ENCODE measurements around the gene ZNF581.

ZNF581 gene

GRCh38 chr19:55611983-55612645, 31.3 kb upstream of the ZNF581 start:
- DNase-seq: no peak

DNA sequence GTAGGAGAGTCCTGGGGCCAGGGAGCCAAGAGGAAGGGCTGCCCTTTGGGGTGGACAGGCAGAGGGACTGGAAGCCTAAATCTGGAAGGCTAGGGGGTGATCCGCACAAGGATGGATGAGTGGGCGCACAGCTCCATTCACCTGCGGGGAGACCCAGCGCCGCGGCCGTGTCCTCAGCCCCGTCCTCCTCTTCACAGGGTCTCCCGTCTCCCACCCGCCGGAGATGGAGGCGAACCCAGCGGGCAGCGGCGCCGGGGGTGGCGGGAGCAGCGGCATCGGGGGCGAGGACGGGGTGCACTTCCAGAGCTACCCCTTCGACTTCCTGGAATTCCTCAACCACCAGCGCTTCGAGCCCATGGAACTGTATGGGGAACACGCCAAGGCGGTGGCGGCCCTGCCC, 30.1 kb upstream of the ZNF581 start:
- no peak for DNase-seq

DNA sequence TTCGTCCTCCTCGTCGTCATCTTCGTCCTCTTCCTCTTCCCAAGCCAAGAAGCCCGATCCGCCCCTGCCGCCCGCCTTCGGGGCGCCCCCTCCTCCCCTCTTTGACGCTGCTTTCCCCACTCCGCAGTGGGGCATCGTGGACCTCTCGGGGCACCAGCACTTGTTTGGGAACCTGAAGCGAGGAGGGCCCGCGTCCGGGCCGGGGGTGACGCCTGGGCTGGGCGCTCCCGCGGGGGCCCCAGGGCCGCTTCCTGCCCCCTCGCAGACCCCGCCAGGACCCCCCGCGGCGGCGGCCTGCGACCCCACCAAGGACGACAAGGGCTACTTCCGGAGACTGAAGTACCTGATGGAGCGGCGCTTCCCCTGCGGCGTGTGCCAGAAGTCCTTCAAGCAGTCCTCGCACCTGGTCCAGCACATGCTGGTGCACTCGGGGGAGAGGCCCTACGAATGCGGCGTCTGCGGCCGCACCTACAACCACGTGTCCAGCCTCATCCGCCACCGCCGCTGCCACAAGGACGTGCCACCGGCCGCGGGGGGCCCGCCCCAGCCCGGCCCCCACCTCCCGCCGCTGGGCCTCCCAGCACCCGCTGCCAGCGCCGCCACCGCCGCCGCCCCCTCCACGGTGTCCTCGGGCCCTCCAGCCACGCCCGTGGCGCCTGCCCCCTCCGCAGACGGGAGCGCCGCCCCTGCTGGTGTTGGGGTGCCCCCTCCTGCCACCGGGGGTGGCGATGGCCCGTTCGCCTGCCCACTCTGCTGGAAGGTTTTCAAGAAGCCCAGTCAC, 29.3 kb upstream of the ZNF581 start:
- no peak for DNase-seq

- DNase-seq: no peak
These were observed 28.5 kb upstream of the ZNF581 start for GRCh38 chr19:55614711-55615542.

DNA sequence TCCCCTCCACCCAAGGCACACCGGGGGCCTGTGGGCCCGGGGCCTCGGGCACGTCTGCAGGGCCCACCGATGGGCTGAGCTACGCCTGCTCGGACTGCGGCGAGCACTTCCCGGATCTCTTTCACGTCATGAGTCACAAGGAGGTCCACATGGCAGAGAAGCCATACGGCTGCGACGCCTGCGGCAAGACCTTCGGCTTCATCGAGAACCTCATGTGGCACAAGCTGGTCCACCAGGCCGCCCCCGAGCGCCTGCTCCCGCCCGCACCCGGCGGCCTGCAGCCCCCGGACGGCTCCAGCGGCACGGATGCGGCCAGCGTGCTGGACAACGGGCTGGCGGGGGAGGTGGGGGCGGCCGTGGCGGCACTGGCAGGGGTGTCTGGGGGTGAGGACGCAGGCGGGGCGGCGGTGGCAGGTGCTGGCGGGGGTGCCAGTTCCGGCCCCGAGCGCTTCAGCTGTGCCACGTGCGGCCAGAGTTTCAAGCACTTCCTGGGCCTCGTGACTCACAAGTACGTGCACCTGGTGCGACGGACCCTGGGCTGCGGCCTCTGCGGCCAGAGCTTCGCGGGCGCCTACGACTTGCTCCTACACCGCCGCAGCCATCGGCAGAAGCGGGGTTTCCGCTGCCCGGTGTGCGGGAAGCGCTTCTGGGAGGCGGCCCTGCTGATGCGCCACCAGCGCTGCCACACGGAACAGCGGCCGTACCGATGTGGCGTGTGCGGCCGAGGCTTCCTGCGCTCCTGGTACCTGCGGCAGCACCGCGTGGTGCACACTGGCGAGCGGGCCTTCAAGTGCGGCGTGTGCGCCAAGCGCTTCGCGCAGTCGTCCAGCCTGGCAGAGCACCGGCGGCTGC, 27.7 kb upstream of the ZNF581 start:
- DNase-seq: no peak

DNA sequence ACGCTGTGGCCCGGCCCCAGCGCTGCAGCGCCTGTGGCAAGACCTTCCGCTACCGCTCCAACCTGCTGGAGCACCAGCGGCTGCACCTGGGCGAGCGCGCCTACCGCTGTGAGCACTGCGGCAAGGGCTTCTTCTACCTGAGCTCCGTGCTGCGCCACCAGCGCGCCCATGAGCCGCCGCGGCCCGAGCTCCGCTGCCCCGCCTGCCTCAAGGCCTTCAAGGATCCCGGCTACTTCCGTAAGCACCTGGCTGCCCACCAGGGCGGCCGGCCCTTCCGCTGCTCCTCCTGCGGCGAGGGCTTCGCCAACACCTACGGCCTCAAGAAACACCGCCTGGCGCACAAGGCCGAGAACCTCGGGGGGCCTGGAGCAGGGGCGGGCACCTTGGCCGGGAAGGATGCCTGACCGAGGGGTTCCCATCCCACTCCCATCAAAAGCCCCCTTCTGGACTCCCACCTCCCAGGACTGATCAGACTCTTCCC, 27.0 kb upstream of the ZNF581 start:
- no peak for DNase-seq

DNA sequence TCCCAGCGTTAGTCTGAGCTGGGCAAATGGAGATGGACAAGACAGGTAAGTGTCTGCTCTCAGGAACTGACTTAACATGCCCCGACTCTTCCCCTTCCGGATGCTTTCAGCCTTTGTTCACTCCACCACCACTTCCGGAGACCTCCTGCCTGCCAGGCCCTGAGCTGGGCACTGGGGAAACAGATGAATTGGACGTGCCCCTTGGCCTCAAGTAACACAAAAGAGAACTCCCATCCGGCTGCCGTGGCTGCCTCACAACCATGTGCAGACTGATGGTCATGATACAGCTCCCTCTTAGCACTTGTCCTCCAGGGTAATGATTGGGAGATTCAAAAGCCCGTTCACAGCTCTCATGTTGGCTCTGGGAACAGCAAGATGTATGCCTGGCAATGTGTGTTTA, 26.0 kb upstream of the ZNF581 start:
- no peak for DNase-seq

DNA sequence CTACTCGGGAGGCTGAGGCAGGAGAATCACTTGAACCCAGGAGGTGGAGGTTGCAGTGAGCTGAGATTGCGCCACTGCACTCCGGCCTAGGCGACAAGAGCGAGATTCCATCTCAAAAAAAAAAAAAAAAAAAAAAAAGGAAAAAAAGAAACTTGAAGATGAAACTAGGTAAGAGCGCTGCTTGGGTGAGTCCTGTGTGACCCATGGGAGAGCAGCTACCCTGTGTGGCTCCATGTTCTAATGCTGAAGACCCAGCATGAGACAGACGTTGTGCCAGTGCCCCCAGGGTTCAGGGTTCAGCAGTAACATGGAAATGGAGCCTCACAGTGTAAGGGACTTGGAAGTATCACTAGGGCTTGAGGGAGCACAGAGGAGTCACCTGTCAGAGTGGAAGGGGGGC, 25.0 kb upstream of the ZNF581 start:
- no peak for DNase-seq

DNA sequence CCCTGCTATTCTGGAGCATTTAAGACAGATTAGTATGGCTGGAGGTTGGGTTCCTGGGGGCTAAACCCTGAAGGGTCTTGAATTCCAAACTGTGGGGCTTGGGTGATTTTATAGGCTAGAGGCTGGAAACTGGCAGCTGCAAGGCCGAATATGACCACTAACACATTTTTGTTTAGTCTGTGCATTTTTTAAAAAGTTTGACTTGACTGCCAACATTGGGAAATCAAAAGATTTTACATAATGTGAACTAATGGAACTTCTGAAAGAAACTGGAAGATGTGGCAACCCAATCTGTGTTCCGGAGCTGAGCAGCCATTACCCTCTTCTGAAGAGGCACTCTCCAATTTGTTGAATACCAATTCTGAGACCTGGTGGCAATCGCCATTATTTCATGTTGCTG, 24.2 kb upstream of the ZNF581 start:
- no peak for DNase-seq

GRCh38 chr19:55620410-55621204, 22.8 kb upstream of the ZNF581 start:
- DNase-seq: no peak

- no peak for DNase-seq
These were observed 22.2 kb upstream of the ZNF581 start for GRCh38 chr19:55621205-55621672.

DNA sequence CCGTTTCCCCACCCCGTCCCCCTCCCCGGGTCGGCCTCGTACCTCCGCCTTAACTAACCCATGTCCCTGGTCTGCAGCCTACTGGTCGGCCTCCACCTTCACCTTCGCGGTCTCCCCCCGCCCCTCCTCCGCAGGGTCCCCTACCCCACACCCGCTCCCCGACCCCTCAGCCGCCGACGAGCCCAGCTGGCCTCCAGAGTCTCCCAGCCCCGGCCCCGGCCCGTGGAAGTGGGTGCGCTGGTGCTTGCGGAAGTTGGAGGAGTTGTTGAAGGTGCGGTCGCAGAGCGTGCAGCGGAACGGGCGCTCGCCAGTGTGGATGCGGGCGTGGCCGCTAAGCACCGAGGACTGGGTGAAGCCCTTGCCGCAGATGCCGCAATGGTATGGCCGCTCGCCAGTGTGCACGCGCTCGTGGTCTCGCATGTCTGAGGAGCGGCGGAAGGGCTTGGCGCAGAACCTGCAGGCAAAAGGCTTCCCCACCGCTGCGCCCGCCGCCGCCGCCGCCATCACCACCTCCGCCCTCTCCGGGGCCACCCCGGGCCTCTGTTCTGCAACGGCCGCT, 21.7 kb upstream of the ZNF581 start:
- DNase-seq: no peak

GRCh38 chr19:55622242-55622969, 21.0 kb upstream of the ZNF581 start:
- no peak for DNase-seq

GRCh38 chr19:55623130-55623529, 20.3 kb upstream of the ZNF581 start:
- no peak for DNase-seq

DNA sequence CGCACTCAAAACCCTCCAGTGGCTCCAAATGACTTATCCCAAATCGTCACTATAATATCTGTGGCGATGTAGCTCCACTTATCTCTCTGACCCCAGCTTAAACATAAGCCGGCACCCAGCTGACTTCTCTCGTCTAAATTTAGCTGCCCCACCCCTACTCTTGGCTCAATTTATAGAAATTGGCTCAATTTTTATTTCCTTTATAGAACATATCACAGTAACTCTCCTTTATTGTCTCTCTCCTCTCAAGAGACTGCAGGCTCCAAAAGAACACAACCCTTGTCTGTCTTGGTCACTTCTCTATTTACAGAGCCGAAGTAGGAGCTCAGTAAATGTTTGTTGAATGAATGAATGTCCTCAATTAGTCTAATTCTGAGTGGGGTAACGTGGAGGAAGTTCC, 19.9 kb upstream of the ZNF581 start:
- DNase-seq: no peak

GRCh38 chr19:55624109-55625003, 19.1 kb upstream of the ZNF581 start, which contains the start of gene ZNF784:
TSS of gene ZNF784 (minus strand) at chr19:55624566. CDS start at chr19:55624561, 5 bp downstream.
- peak; percentile 93 for DNase-seq

GRCh38 chr19:55625004-55625326, 18.5 kb upstream of the ZNF581 start:
- DNase-seq: no peak

DNA sequence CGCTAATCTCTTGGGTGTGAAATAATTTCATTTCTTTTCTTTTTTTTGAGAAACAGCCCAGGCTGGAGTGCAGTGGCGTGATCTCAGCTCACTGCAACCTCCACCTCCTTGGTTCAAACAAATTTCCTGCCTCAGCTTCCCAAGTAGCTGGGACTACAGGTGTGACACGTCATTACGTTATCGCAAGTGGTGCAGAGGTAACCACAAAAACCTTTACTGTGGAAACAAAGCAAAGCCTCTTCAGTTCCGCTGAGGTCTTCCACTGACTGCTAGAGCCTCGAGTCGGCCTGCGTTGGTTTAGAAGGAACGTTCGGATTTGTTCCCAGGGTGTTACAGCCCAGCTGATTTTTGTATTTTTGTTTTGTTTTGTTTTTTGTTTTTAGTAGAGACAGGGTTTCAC, 17.1 kb upstream of the ZNF581 start:
- no peak for DNase-seq

GRCh38 chr19:55632463-55632834, 11.0 kb upstream of the ZNF581 start:
- peak; percentile 64 for DNase-seq

DNA sequence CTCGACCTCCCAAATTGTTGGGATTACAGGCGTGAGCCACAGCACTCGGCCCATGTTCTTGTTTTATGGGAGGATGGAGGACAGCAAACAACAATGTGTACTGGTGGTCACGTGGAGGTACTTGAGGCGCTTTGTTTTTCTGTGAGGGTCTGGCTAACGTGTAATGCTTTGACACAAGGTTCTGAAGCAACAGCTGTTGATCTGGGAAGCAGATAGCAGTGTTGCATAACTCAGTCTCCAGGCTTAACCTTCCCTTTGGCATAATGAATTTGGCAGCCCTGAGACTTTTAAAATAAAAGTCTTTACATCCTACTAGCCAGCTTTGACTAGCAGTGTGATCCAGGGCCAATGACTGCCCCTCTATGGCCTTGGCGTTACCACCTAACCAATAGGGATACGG, 9.6 kb upstream of the ZNF581 start:
- no peak for DNase-seq

Measured in NCI-H2171 (cell line).